Esophagus squamous epithelium (tissue), 4 donors: ENCODE results near the gene RPL13A.

Source experiments
- POLR2A ChIP-seq, 4 donors: fragments of 450-650 bp; IDR thresholded peaks; one replicate each; pipeline ENCODE4 v1.6.1; 2017; ENCODE audit warnings: antibody characterized with exemption in 4 of 4, mild to moderate bottlenecking in 4 of 4, moderate library complexity in 3 of 4
- TF ChIP-seq, protein P1 (sequence below), 6 experiments: fragments of 450-650 bp in 4 of 6; fragments of 200-600 bp in 2 of 6; sonication (generic) in 2 of 6; IDR thresholded peaks; one replicate each; pipeline ENCODE4 v1.5.1; 2016 to 2019; ENCODE audit warnings: antibody characterized with exemption in 6 of 6, mild to moderate bottlenecking in 4 of 6, moderate library complexity in 4 of 6

DNA sequence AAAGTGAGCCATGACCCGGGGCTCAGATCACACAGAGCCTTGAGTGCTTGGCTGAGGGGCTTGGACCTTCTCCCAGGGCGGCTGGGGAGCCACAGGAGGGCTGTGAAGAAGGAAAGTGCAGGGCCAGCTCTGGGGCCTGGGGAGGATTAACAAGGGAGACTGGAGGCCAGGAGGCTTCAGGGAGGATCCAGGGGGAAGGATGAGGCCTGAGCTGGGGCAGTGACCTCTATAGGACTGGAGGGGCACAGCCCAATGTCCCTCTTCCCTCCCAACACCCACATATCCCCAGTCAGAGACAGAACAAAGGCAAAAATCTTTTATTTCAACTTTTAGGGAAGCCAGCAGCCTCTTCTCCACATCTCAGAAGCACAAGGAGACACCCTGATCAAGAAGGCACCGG, 41.4 kb upstream of the RPL13A start:
- TF ChIP-seq, protein P1, sequence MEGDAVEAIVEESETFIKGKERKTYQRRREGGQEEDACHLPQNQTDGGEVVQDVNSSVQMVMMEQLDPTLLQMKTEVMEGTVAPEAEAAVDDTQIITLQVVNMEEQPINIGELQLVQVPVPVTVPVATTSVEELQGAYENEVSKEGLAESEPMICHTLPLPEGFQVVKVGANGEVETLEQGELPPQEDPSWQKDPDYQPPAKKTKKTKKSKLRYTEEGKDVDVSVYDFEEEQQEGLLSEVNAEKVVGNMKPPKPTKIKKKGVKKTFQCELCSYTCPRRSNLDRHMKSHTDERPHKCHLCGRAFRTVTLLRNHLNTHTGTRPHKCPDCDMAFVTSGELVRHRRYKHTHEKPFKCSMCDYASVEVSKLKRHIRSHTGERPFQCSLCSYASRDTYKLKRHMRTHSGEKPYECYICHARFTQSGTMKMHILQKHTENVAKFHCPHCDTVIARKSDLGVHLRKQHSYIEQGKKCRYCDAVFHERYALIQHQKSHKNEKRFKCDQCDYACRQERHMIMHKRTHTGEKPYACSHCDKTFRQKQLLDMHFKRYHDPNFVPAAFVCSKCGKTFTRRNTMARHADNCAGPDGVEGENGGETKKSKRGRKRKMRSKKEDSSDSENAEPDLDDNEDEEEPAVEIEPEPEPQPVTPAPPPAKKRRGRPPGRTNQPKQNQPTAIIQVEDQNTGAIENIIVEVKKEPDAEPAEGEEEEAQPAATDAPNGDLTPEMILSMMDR (IDR thresholded peaks at IDR 0.05): no peak
- no peak for TF ChIP-seq POLR2A (IDR thresholded peaks at IDR 0.05)
